Fibroblast of lung (primary cell): ENCODE measurements around the gene CPLANE2. TPM values are rescaled to one million over a fixed set of nuclear protein-coding genes. Genes with fewer than 3 reads are reported as not detected.

Experiments
- DNase-seq, 2 donors: peaks; one replicate each; pipeline versions ENCODE4 v3.0.0 to v3.0.0-alpha.2; 2010; ENCODE audit warnings: low read depth in 2 of 2
- H2AFZ ChIP-seq: 2 replicates; pipeline ENCODE4 v1.5.1; 2012; ENCODE audit warnings: low read length, control low read depth, inconsistent platforms
- H3K27ac ChIP-seq: 2 replicates; pipeline ENCODE4 v1.5.1; 2011; ENCODE audit warnings: low read length, control low read depth; ENCODE audit not compliant: insufficient read depth
- H3K27me3 ChIP-seq: 2 replicates; pipeline ENCODE4 v1.5.1; 2011; ENCODE audit warnings: mild to moderate bottlenecking, low read length; ENCODE audit not compliant: control insufficient read depth, insufficient read depth
- H3K36me3 ChIP-seq: 2 replicates; pipeline ENCODE4 v1.5.1; 2011; ENCODE audit warnings: low read length; ENCODE audit not compliant: control insufficient read depth, insufficient read depth
- H3K4me1 ChIP-seq: 2 replicates; pipeline ENCODE4 v1.5.1; 2011; ENCODE audit warnings: low read length; ENCODE audit not compliant: control insufficient read depth, insufficient read depth; ENCODE audit errors: extremely low read depth
- H3K4me2 ChIP-seq: 2 replicates; pipeline ENCODE4 v1.5.1; 2011; ENCODE audit warnings: low read length, control low read depth; ENCODE audit not compliant: insufficient read depth; ENCODE audit errors: extremely low read depth
- H3K4me3 ChIP-seq, 4 experiments: fragments of 200-600 bp in 1 of 4; sonication (generic) in 1 of 4; replicated peaks in 1 of 4; 2 replicates each; pipeline ENCODE4 v1.5.1; 2011 to 2016; ENCODE audit warnings: low read length in 4 of 4, low read depth in 3 of 4, mild to moderate bottlenecking in 3 of 4, control low read depth in 2 of 4, inconsistent platforms in 1 of 4, mixed read lengths in 1 of 4; ENCODE audit not compliant: insufficient read depth in 1 of 4; ENCODE audit errors: control extremely low read depth in 1 of 4
- H3K79me2 ChIP-seq: 2 replicates; pipeline ENCODE4 v1.5.1; 2012; ENCODE audit warnings: mild to moderate bottlenecking, low read length, inconsistent platforms; ENCODE audit not compliant: control insufficient read depth, insufficient read depth
- H3K9ac ChIP-seq: 2 replicates; pipeline ENCODE4 v1.5.1; 2011; ENCODE audit warnings: mild to moderate bottlenecking, low read length, control low read depth; ENCODE audit not compliant: insufficient read depth
- H3K9me3 ChIP-seq: 2 replicates; pipeline ENCODE4 v1.5.1; 2012; ENCODE audit warnings: low read depth, low read length; ENCODE audit not compliant: control insufficient read depth, insufficient read depth
- H4K20me1 ChIP-seq: 2 replicates; pipeline ENCODE4 v1.5.1; 2011; ENCODE audit warnings: low read length; ENCODE audit not compliant: control insufficient read depth, insufficient read depth; ENCODE audit errors: extremely low read depth
- EZH2 ChIP-seq: IDR thresholded peaks from 2 replicates; pipeline ENCODE4 v1.5.1; 2012; ENCODE audit warnings: low read length, control low read depth, mild to moderate bottlenecking; ENCODE audit errors: missing control alignments
- polyA plus RNA-seq, 2 donors: library from polyadenylated mRNA; depleted of rRNA in 1 of 2; stranded (reverse) in 1 of 2; unstranded in 1 of 2; fragments of >200 nt; gene quantifications; 2 replicates each; pipeline ENCODE4 v1.2.1, GENCODE V29; 2011 to 2012; ENCODE audit warnings: missing spikeins in 1 of 2
- total RNA-seq: library from RNA; depleted of rRNA; stranded (reverse); fragments of >200 nt; gene quantifications from 2 replicates; pipeline ENCODE4 v1.2.1, GENCODE V29; 2014
- TF ChIP-seq, protein P1 (sequence below), 2 donors: IDR thresholded peaks in 1 of 2; conservative IDR thresholded peaks in 1 of 2; 1 replicate in 1 of 2; 2 replicates in 1 of 2; pipeline ENCODE4 v1.5.1; 2011 to 2012; ENCODE audit warnings: low read length in 2 of 2, control low read depth in 1 of 2, inconsistent platforms in 1 of 2, low read depth in 1 of 2, mild to moderate bottlenecking in 1 of 2

CPLANE2 gene
- total and polyA plus RNA-seq, 2 donors (not counting 1 experiment from before 2014, with no cell fraction given) = 4.0 to 19.2 TPM

DNA sequence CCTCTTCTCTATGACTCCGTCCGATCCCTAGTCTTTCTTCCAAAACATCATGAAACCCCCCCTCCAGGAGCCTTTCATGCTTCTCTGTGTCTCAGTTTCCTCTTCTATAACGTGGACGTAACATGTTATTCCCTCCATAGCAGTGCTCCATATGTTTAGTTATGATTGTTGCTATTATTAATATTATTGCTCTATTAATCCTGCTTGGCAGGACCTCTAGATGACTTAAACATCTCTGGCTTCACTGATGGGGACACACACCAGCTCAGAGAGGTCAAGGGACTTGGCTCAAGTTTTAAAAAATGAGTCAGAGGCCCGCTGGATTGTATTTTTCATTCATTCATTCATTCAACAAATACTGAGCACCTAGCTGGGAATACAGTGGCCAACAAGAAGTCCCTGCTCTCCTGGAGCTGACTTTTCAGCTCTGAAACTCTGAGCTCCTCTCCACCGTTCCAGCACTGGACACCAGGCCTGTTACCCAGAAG is 404 bp upstream of the CPLANE2 start:
- H3K27me3 ChIP-seq = no peaks in the 10 kb centered on the region
- no peaks in the 10 kb centered on the region for H3K79me2 ChIP-seq
- H4K20me1 ChIP-seq = no peaks in the 10 kb centered on the region
- peak; percentile 31 to 49 for DNase-seq
- no peaks in the 10 kb centered on the region for H3K9me3 ChIP-seq
- H3K4me1 ChIP-seq = peaks cover 9% of the 10 kb centered on the region
- H3K4me3 ChIP-seq = peak overlapping the region in 3 of 4 experiments; percentile 52 to 66 (median 59)
- no peaks in the 10 kb centered on the region for H3K36me3 ChIP-seq
- TF ChIP-seq, protein P1, sequence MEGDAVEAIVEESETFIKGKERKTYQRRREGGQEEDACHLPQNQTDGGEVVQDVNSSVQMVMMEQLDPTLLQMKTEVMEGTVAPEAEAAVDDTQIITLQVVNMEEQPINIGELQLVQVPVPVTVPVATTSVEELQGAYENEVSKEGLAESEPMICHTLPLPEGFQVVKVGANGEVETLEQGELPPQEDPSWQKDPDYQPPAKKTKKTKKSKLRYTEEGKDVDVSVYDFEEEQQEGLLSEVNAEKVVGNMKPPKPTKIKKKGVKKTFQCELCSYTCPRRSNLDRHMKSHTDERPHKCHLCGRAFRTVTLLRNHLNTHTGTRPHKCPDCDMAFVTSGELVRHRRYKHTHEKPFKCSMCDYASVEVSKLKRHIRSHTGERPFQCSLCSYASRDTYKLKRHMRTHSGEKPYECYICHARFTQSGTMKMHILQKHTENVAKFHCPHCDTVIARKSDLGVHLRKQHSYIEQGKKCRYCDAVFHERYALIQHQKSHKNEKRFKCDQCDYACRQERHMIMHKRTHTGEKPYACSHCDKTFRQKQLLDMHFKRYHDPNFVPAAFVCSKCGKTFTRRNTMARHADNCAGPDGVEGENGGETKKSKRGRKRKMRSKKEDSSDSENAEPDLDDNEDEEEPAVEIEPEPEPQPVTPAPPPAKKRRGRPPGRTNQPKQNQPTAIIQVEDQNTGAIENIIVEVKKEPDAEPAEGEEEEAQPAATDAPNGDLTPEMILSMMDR (conservative IDR thresholded peaks at IDR 0.05 in 1 of 2, IDR thresholded peaks at IDR 0.05 in 1 of 2; ENCODE audit: low read depth in 1 of 2, low read length in 2 of 2) = no peak
- no peak for TF ChIP-seq EZH2
- H2AFZ ChIP-seq = peak overlapping the region; percentile 42
- peak overlapping the region; percentile 83 for H3K4me2 ChIP-seq
- peak overlapping the region; percentile 77 for H3K27ac ChIP-seq
- peak overlapping the region; percentile 68 for H3K9ac ChIP-seq

DNA sequence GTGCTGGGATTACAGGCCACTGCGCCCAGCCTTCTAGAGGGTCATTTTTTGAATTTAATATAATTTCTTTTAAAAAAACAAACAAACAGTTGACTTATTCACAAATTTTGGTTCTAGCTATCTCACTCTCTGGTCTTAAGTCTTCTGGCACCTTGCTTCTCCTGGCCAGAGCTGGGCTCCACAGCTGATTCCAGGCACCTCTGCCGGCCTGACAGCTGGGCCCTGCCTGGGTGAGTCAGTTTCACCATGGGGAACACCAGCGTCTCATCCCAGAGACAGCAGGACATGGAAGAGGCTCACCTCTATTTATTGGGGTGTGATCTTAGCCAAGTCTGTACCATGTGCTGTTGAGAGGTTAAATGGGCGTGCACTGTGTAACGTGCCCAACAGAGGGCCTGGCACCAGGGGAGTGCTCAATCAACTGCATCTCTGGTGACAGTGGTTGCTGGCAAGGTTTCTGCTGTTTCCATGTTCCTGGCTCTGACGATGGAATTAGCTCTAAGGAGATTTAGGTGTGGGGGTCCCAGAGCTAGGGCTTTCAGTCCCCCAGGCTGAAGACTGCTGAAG is 956 bp downstream of the CPLANE2 start:
- Histone ChIP-seq H2AFZ (peak overlapping the region; percentile 80), H3K9me3 (no peaks in the 10 kb centered on the region), H3K4me2 (peak overlapping the region; percentile 95), H4K20me1 (no peaks in the 10 kb centered on the region), H3K27me3 (no peaks in the 10 kb centered on the region), H3K36me3 (no peaks in the 10 kb centered on the region), H3K79me2 (no peaks in the 10 kb centered on the region), H3K27ac (no peak overlapping the region), H3K4me1 (peaks cover 9% of the 10 kb centered on the region), H3K9ac (peak overlapping the region; percentile 68), H3K4me3 (peak overlapping the region; percentile 50 to 66 (median 54))
- DNase-seq = no peak
- TF ChIP-seq, protein P1 (conservative IDR thresholded peaks at IDR 0.05 in 1 of 2, IDR thresholded peaks at IDR 0.05 in 1 of 2; ENCODE audit: low read depth in 1 of 2, low read length in 2 of 2) = peak in 1 of 2 donors; percentile 20
- TF ChIP-seq EZH2 = no peak

DNA sequence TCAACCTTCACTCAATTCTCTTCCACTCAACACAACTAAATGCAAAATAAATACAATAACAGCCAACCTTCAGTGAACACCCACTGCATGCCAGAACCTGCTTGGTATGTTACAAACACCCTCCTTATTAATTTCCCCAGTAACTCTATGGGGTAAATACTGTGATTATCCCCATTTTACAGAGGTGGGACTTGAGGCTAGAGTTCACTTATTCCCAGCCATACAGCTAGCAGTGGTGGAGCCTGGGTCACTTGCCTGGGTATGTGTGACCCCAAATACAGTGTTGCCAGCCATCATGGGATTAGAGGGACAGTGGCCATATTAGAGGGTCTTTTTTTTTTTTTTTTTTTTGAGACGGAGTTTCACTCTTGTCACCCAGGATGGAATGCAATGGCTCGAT is 1.6 kb downstream of the CPLANE2 start:
- no peak for DNase-seq
- TF ChIP-seq EZH2 = no peak
- TF ChIP-seq, protein P1 (conservative IDR thresholded peaks at IDR 0.05 in 1 of 2, IDR thresholded peaks at IDR 0.05 in 1 of 2; ENCODE audit: low read depth in 1 of 2, low read length in 2 of 2) = no peak
- Histone ChIP-seq H3K4me2 (no peak overlapping the region), H3K27me3 (no peaks in the 10 kb centered on the region), H3K27ac (no peak overlapping the region), H3K4me3 (no peak overlapping the region), H3K9me3 (no peaks in the 10 kb centered on the region), H2AFZ (no peak overlapping the region), H3K36me3 (no peaks in the 10 kb centered on the region), H3K79me2 (no peaks in the 10 kb centered on the region), H3K4me1 (peaks cover 9% of the 10 kb centered on the region), H3K9ac (no peak overlapping the region), H4K20me1 (no peaks in the 10 kb centered on the region)
